PC-3 (cell line): Measurements from ENCODE around the gene TMEM14A. TPM values are rescaled to one million over a fixed set of nuclear protein-coding genes. Genes with fewer than 3 reads are reported as not detected.
A peak's percentile ranks its signal among the peaks of the same experiment; 100 is the strongest.

Source experiments
- ATAC-seq: fragments of 200-7000 bp; cut with Tn5 transposase; 2 replicates; pipeline ENCODE4 v1.9.1; 2020; ENCODE audit warnings: mild to moderate bottlenecking, moderate library complexity
- BruUV-seq: library from RNA; stranded (reverse); fragments of 400-500 nt; replicated peaks from 2 replicates; lab custom pipeline; 2021; lab: Mats Ljungman, UMichigan
- CTCF ChIA-PET: fragments of 300-600 bp; sonication (Branson Sonifier 250); formaldehyde crosslinking; loops from one replicate; lab custom pipeline; 2022; ENCODE audit warnings: antibody characterized with exemption; lab: Charles Lee
- POLR2A ChIA-PET: fragments of 300-600 bp; sonication (Branson Sonifier 250); formaldehyde crosslinking; loops from one replicate; lab custom pipeline; 2022; ENCODE audit warnings: antibody characterized with exemption; ENCODE audit not compliant: unreplicated experiment; lab: Charles Lee
- DNase-seq: peaks from one replicate; pipeline ENCODE4 v3.0.0-alpha.2; 2015
- H2AFZ ChIP-seq: fragments of 300-600 bp; sonication (generic); 2 replicates; pipeline ENCODE4 v1.6.0; 2016; ENCODE audit warnings: antibody characterized with exemption, low read length
- H3F3A ChIP-seq: fragments of 300-600 bp; sonication (generic); one replicate; pipeline ENCODE4 v1.6.0; 2017; ENCODE audit warnings: antibody characterized with exemption, low read length, control low read depth, mild to moderate bottlenecking; ENCODE audit not compliant: unreplicated experiment
- H3K27ac ChIP-seq: fragments of 300-600 bp; sonication (generic); 2 replicates; pipeline ENCODE4 v1.5.1; 2016; ENCODE audit warnings: mild to moderate bottlenecking, low read length
- H3K27me3 ChIP-seq: fragments of 300-600 bp; sonication (generic); 2 replicates; pipeline ENCODE4 v1.6.1; 2016; ENCODE audit warnings: low read length, mixed read lengths
- H3K36me3 ChIP-seq: fragments of 300-600 bp; sonication (generic); 2 replicates; pipeline ENCODE4 v1.6.1; 2016; ENCODE audit warnings: low read depth, mixed run types, low read length, mixed read lengths
- H3K4me1 ChIP-seq: fragments of 300-600 bp; sonication (generic); 2 replicates; pipeline ENCODE4 v1.5.1; 2016; ENCODE audit warnings: low read length; ENCODE audit not compliant: insufficient read depth
- H3K4me2 ChIP-seq: fragments of 300-600 bp; sonication (generic); 2 replicates; pipeline ENCODE4 v1.6.0; 2016; ENCODE audit warnings: low read length
- H3K4me3 ChIP-seq: fragments of 300-600 bp; sonication (generic); 2 replicates; pipeline ENCODE4 v1.5.1; 2016; ENCODE audit warnings: mild to moderate bottlenecking, low read length, mixed read lengths
- H3K79me2 ChIP-seq: fragments of 300-600 bp; sonication (generic); 2 replicates; pipeline ENCODE4 v1.6.1; 2017; ENCODE audit warnings: low read length, mixed read lengths
- H3K9ac ChIP-seq: fragments of 300-600 bp; sonication (generic); 2 replicates; pipeline ENCODE4 v1.6.0; 2016; ENCODE audit warnings: mild to moderate bottlenecking, low read length
- H3K9me2 ChIP-seq: fragments of 300-600 bp; sonication (generic); replicated peaks from 2 replicates; pipeline ENCODE4 v1.6.1; 2016; ENCODE audit warnings: mixed run types, low read length, mixed read lengths
- H3K9me3 ChIP-seq: fragments of 300-600 bp; sonication (generic); 2 replicates; pipeline ENCODE4 v1.6.1; 2016; ENCODE audit warnings: low read length, mixed read lengths
- H4K20me1 ChIP-seq: fragments of 300-600 bp; sonication (generic); 2 replicates; pipeline ENCODE4 v1.6.1; 2016; ENCODE audit warnings: low read length, mixed read lengths
- EZH2 ChIP-seq: fragments of 300-600 bp; sonication (generic); IDR thresholded peaks from one replicate; pipeline ENCODE4 v1.6.1; 2017; ENCODE audit warnings: antibody characterized with exemption, mild to moderate bottlenecking, low read length; ENCODE audit not compliant: unreplicated experiment
- EZH2phosphoT487 ChIP-seq: fragments of 300-600 bp; sonication (generic); IDR thresholded peaks from 2 replicates; pipeline ENCODE4 v1.6.1; 2018; ENCODE audit warnings: mild to moderate bottlenecking, antibody characterized with exemption, low read length, borderline replicate concordance
- intact Hi-C: fragments of 100-400 bp; cut with micrococcal nuclease; formaldehyde crosslinking; loops from 2 replicates; pipeline ENCODE4 v1.9.0; 2023
- total RNA-seq: library from RNA; depleted of rRNA; stranded (reverse); fragments of >200 nt; gene quantifications from 2 replicates; pipeline ENCODE4 v1.2.3, GENCODE V29; 2014
- TF ChIP-seq, protein P1 (sequence below): fragments of 300-600 bp; sonication (generic); conservative IDR thresholded peaks from 2 replicates; pipeline ENCODE4 v1.5.1; 2017; ENCODE audit warnings: antibody characterized with exemption, low read depth, mild to moderate bottlenecking, low read length

The TMEM14A gene
- total RNA-seq, 1 experiment from 2014 or later: 65.4 TPM

DNA sequence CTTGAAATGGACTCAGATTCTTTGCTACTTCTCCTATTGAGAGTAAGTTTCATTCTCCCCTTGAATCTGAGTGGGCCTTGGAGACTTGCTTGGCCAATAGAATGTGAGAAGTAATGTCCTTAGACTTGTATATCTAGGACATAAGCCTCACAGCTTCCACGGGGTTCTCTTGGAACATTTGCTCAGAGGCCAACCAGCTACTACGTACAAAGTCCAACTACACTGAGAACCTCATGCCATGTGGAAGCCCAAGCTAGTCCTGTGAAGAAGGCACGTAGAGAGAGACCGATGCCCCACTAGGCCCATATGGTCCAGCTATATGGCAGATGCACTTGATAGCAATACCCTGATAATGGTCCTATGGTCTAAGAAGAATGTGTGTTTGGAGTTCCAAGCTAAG, 22.9 kb downstream of the TMEM14A start:
- Histone ChIP-seq H3K9ac (no peak overlapping the region), H3K4me2 (no peak overlapping the region), H3K4me1 (no peaks in the 10 kb centered on the region), H3K4me3 (no peak overlapping the region), H2AFZ (no peak overlapping the region), H3K27me3 (no peaks in the 10 kb centered on the region), H4K20me1 (no peaks in the 10 kb centered on the region), H3K79me2 (no peaks in the 10 kb centered on the region), H3K9me3 (no peaks in the 10 kb centered on the region), H3K27ac (no peak overlapping the region), H3K36me3 (no peaks in the 10 kb centered on the region), H3K9me2 (no peaks in the 10 kb centered on the region), H3F3A (no peaks in the 10 kb centered on the region)
- ChIA-PET POLR2A (no interaction called here), CTCF (no interaction called here)
- no peak for DNase-seq
- TF ChIP-seq EZH2 (no peak), EZH2phosphoT487 (no peak)
- TF ChIP-seq, protein P1, sequence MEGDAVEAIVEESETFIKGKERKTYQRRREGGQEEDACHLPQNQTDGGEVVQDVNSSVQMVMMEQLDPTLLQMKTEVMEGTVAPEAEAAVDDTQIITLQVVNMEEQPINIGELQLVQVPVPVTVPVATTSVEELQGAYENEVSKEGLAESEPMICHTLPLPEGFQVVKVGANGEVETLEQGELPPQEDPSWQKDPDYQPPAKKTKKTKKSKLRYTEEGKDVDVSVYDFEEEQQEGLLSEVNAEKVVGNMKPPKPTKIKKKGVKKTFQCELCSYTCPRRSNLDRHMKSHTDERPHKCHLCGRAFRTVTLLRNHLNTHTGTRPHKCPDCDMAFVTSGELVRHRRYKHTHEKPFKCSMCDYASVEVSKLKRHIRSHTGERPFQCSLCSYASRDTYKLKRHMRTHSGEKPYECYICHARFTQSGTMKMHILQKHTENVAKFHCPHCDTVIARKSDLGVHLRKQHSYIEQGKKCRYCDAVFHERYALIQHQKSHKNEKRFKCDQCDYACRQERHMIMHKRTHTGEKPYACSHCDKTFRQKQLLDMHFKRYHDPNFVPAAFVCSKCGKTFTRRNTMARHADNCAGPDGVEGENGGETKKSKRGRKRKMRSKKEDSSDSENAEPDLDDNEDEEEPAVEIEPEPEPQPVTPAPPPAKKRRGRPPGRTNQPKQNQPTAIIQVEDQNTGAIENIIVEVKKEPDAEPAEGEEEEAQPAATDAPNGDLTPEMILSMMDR: no peak
- no peak for ATAC-seq
- BruUV-seq: no TSS peak
- intact Hi-C loops: loop anchor here (2.0 to 10.0 kb wide), 3 partner anchors 121 to 301 kb away; partner anchors contain the start of gene GSTA4

GRCh38 chr6:52694404-52694803, 23.5 kb downstream of the TMEM14A start:
- Histone ChIP-seq H3K27ac (no peak overlapping the region), H3K4me2 (no peak overlapping the region), H3K4me3 (no peak overlapping the region), H3K4me1 (no peaks in the 10 kb centered on the region), H4K20me1 (no peaks in the 10 kb centered on the region), H3K9ac (no peak overlapping the region), H2AFZ (no peak overlapping the region), H3K79me2 (no peaks in the 10 kb centered on the region), H3K27me3 (no peaks in the 10 kb centered on the region), H3K9me3 (no peaks in the 10 kb centered on the region), H3F3A (no peaks in the 10 kb centered on the region), H3K9me2 (no peaks in the 10 kb centered on the region), H3K36me3 (no peaks in the 10 kb centered on the region)
- intact Hi-C loops: loop anchor here (10.0 kb wide), 2 partner anchors 120 to 180 kb away; no protein-coding TSS in a partner anchor
- BruUV-seq: no TSS peak
- ChIA-PET POLR2A (no interaction called here), CTCF (no interaction called here)
- DNase-seq: no peak
- TF ChIP-seq, protein P1: no peak
- TF ChIP-seq EZH2phosphoT487 (no peak), EZH2 (no peak)
- ATAC-seq: no peak

DNA sequence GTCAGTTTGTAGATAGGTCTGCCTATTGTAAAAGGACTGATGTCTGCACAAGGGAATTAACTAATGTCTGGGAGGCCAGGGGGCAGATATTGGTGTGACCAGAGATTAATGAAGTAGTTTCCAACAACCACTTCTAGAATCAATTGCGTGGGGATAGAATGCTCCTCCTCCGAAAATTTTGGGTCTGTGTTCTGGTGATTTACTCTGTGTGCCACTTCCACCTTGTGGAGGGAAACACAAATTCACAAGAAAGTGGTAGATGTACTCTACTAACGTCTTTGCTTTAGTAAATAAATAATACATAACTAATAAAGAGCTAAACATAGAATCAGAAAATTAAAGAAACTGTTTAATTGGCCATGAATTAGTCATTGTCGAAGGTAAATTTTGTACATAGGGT, 25.5 kb downstream of the TMEM14A start:
- no peaks in the 10 kb centered on the region for H4K20me1 ChIP-seq
- no peaks in the 10 kb centered on the region for H3K27me3 ChIP-seq
- ATAC-seq: no peak
- H3F3A ChIP-seq: no peaks in the 10 kb centered on the region
- intact Hi-C loops: loop anchor here (10.0 kb wide), 2 partner anchors 118 to 178 kb away; no protein-coding TSS in a partner anchor
- no peak overlapping the region for H3K4me3 ChIP-seq
- H3K36me3 ChIP-seq: no peaks in the 10 kb centered on the region
- H3K79me2 ChIP-seq: no peaks in the 10 kb centered on the region
- no peak overlapping the region for H3K9ac ChIP-seq
- BruUV-seq: no TSS peak
- no peaks in the 10 kb centered on the region for H3K9me3 ChIP-seq
- no peak for DNase-seq
- H3K9me2 ChIP-seq: no peaks in the 10 kb centered on the region
- CTCF ChIA-PET: interaction anchor here (0.5 to 0.7 kb wide), 2 partner anchors 289 to 517 kb away, joined by 3 to 9 read pairs; no protein-coding TSS in a partner anchor
- no peaks in the 10 kb centered on the region for H3K4me1 ChIP-seq
- POLR2A ChIA-PET: no interaction called here
- H2AFZ ChIP-seq: no peak overlapping the region
- TF ChIP-seq, protein P1: 0 out of 2 replicates have a peak, but pooled peaks have one; percentile 18
- TF ChIP-seq EZH2: no peak
- H3K4me2 ChIP-seq: no peak overlapping the region
- H3K27ac ChIP-seq: no peak overlapping the region
